K562 (cell line): ENCODE results near the gene SHOC1. TPM values are rescaled to one million over a fixed set of nuclear protein-coding genes. Genes with fewer than 3 reads are reported as not detected.

Experiments used
- CHD7 ChIP-seq: fragments of 200-600 bp; sonication (generic); IDR thresholded peaks from one replicate; pipeline ENCODE4 v1.6.1; 2012; ENCODE audit warnings: mild to moderate bottlenecking, low read depth, low read length, inconsistent platforms
- ESRRB ChIP-seq: fragments of 250-450 bp; sonication (Bioruptor Pico); IDR thresholded peaks from 2 replicates; pipeline ENCODE4 v1.5.0; 2020; ENCODE audit warnings: mild to moderate bottlenecking, moderate library complexity, borderline replicate concordance
- ETS1 ChIP-seq: conservative IDR thresholded peaks from 2 replicates; pipeline ENCODE4 v1.6.1; 2011; ENCODE audit warnings: low read depth, mild to moderate bottlenecking, low read length; ENCODE audit not compliant: control insufficient read depth
- FOS ChIP-seq: IDR thresholded peaks from 3 replicates; pipeline ENCODE4 v1.6.1; 2011; ENCODE audit not compliant: insufficient read length; ENCODE audit errors: extremely low read depth
- MTA2 ChIP-seq: fragments of 450-650 bp; IDR thresholded peaks from 2 replicates; pipeline ENCODE4 v1.6.1; 2016; ENCODE audit warnings: low read depth
- RAD21 ChIP-seq, 2 experiments: fragments of 250-450 bp in 1 of 2; fragments of 450-650 bp in 1 of 2; sonication (Bioruptor Pico) in 1 of 2; formaldehyde crosslinking in 1 of 2; IDR thresholded peaks in 1 of 2; conservative IDR thresholded peaks in 1 of 2; 2 replicates each; pipeline versions ENCODE4 v1.4.0 to v1.8.0; 2020 to 2022; ENCODE audit warnings: mild to moderate bottlenecking in 2 of 2, moderate library complexity in 1 of 2
- ZBTB26 ChIP-seq: fragments of 450-650 bp; formaldehyde crosslinking; IDR thresholded peaks from 2 replicates; pipeline ENCODE4 v1.4.0; 2022; ENCODE audit warnings: missing genetic modification characterization
- polyA plus RNA-seq, 8 experiments: library from polyadenylated mRNA; depleted of rRNA in 4 of 8; stranded (reverse) in 5 of 8; unstranded in 3 of 8; fragments of >200 nt; fragmentation: Nextera tagmentation in 2 of 8; fragmentation: Illumina TruSeq in 1 of 8; extraction: Ambion mirVana in 2 of 8; extraction: Trizol in 1 of 8; gene quantifications; 2 replicates each; pipeline versions ENCODE4 v1.2.1 to v1.2.3, GENCODE V29; 2011 to 2014; ENCODE audit warnings: inconsistent platforms in 1 of 8, missing spikeins in 1 of 8
- total RNA-seq, 7 experiments: library from RNA; depleted of rRNA in 6 of 7; stranded (reverse); fragments of >200 nt in 6 of 7; fragmentation: Illumina TruSeq in 2 of 7; extraction: Trizol in 2 of 7; gene quantifications; 2 replicates each; pipeline versions ENCODE4 v1.2.1 to v1.2.3, GENCODE V29; 2011 to 2021; ENCODE audit warnings: low replicate concordance in 1 of 7

SHOC1 gene
- total and polyA plus RNA-seq, 9 of the 15 experiments (the other 6 are each of a cell fraction or from before 2014, with no cell fraction given) = 0.03 to 0.09 (median 0.04) TPM; not detected in 6

- TF ChIP-seq CHD7 (no peak), ESRRB (CRISPR knock-in tag) (no peak), ZBTB26 (CRISPR knock-in tag) (no peak), RAD21 (CRISPR knock-in tag; conservative IDR thresholded peaks at IDR 0.05 in 1 of 2, IDR thresholded peaks at IDR 0.05 in 1 of 2) (peak; percentile 43 to 59), FOS (no peak), MTA2 (no peak), ETS1 (no peak)
Observed at GRCh38 chr9:111828193-111828592, 33.5 kb upstream of the SHOC1 start (continued).
